IMR-90 (cell line): Measurements from ENCODE around the gene LMO2. TPM values are rescaled to one million over a fixed set of nuclear protein-coding genes. Genes with fewer than 3 reads are reported as not detected.

Experiments used
- ATAC-seq: fragments of 200-7000 bp; cut with Tn5 transposase; 2 replicates; pipeline ENCODE4 v1.9.1; 2020; ENCODE audit warnings: low read depth, mild to moderate bottlenecking, moderate library complexity
- BruUV-seq: library from RNA; stranded (reverse); fragments of 400-500 nt; replicated peaks from 2 replicates; lab custom pipeline; 2021; lab: Mats Ljungman, UMichigan
- CTCF ChIA-PET: fragments of 300-600 bp; formaldehyde crosslinking; extraction: SDS; loops from one replicate; lab custom pipeline; 2021; ENCODE audit warnings: antibody characterized with exemption; lab: Yijun Ruan, JAX
- POLR2A ChIA-PET: fragments of 300-600 bp; sonication (Branson Sonifier 250); formaldehyde crosslinking; loops from one replicate; lab custom pipeline; 2022; ENCODE audit warnings: antibody characterized with exemption; ENCODE audit not compliant: unreplicated experiment; lab: Charles Lee
- DNase-seq: peaks from one replicate; pipeline ENCODE4 v3.0.0; 2013
- H2AFZ ChIP-seq: replicated peaks from 2 replicates; pipeline ENCODE3; 2013; ENCODE audit warnings: low read length, mild to moderate bottlenecking; ENCODE audit not compliant: poor library complexity
- H2AK5ac ChIP-seq: 2 replicates; pipeline ENCODE4 v1.6.1; 2013; ENCODE audit warnings: low read depth, low read length, inconsistent platforms
- H2AK9ac ChIP-seq: replicated peaks from 2 replicates; pipeline ENCODE3; 2013; ENCODE audit warnings: mild to moderate bottlenecking, low read depth, low read length, moderate library complexity; ENCODE audit not compliant: poor library complexity
- H2BK120ac ChIP-seq: 2 replicates; pipeline ENCODE4 v1.6.1; 2013; ENCODE audit warnings: low read depth, low read length, inconsistent platforms
- H2BK15ac ChIP-seq: 3 replicates; pipeline ENCODE4 v1.6.1; 2013; ENCODE audit warnings: low read depth, low read length, inconsistent platforms
- H2BK20ac ChIP-seq: 2 replicates; pipeline ENCODE4 v1.6.1; 2013; ENCODE audit warnings: low read depth, mild to moderate bottlenecking, inconsistent platforms, low read length, moderate library complexity
- H2BK5ac ChIP-seq: 2 replicates; pipeline ENCODE4 v1.6.1; 2013; ENCODE audit warnings: mild to moderate bottlenecking, low read depth, low read length, inconsistent platforms; ENCODE audit not compliant: poor library complexity, severe bottlenecking
- H3K14ac ChIP-seq: replicated peaks from 2 replicates; pipeline ENCODE4 v1.6.1; 2013; ENCODE audit warnings: low read depth, low read length, inconsistent platforms
- H3K18ac ChIP-seq: 2 replicates; pipeline ENCODE4 v1.6.1; 2013; ENCODE audit warnings: low read depth, low read length, control low read depth
- H3K23ac ChIP-seq: 2 replicates; pipeline ENCODE4 v1.6.1; 2013; ENCODE audit warnings: low read depth, low read length, inconsistent platforms
- H3K27ac ChIP-seq: 2 replicates; pipeline ENCODE4 v1.5.1; 2013; ENCODE audit warnings: mild to moderate bottlenecking, control low read depth, low read length; ENCODE audit not compliant: insufficient read depth
- H3K27me3 ChIP-seq: 2 replicates; pipeline ENCODE4 v1.6.1; 2013; ENCODE audit warnings: low read length; ENCODE audit not compliant: control insufficient read depth, insufficient read depth
- H3K36me3 ChIP-seq: 2 replicates; pipeline ENCODE4 v1.6.1; 2013; ENCODE audit warnings: low read length, mixed read lengths; ENCODE audit not compliant: control insufficient read depth, insufficient read depth
- H3K4ac ChIP-seq: 2 replicates; pipeline ENCODE4 v1.6.1; 2013; ENCODE audit warnings: low read depth, low read length, inconsistent platforms
- H3K4me1 ChIP-seq: 2 replicates; pipeline ENCODE4 v1.6.1; 2013; ENCODE audit warnings: low read length, mixed read lengths; ENCODE audit not compliant: control insufficient read depth, insufficient read depth
- H3K4me2 ChIP-seq: 2 replicates; pipeline ENCODE4 v1.6.1; 2013; ENCODE audit warnings: low read depth, mild to moderate bottlenecking, control low read depth, low read length, moderate library complexity
- H3K4me3 ChIP-seq: 2 replicates; pipeline ENCODE4 v1.5.1; 2013; ENCODE audit warnings: low read depth, mild to moderate bottlenecking, control low read depth, low read length, moderate library complexity; ENCODE audit not compliant: insufficient read depth
- H3K56ac ChIP-seq: 2 replicates; pipeline ENCODE4 v1.6.1; 2013; ENCODE audit warnings: low read length, inconsistent platforms; ENCODE audit not compliant: insufficient read depth; ENCODE audit errors: extremely low read depth
- H3K79me1 ChIP-seq, 2 experiments: 2 replicates each; pipeline ENCODE4 v1.6.1; 2013; ENCODE audit warnings: low read length in 2 of 2, inconsistent platforms in 1 of 2, low read depth in 1 of 2
- H3K9ac ChIP-seq: 2 replicates; pipeline ENCODE4 v1.6.1; 2013; ENCODE audit warnings: low read depth, low read length, control low read depth
- H3K9me1 ChIP-seq: 2 replicates; pipeline ENCODE4 v1.6.1; 2013; ENCODE audit warnings: low read length, inconsistent platforms; ENCODE audit not compliant: insufficient read depth
- H3K9me3 ChIP-seq: 2 replicates; pipeline ENCODE4 v1.6.1; 2013; ENCODE audit warnings: low read length; ENCODE audit not compliant: control insufficient read depth, insufficient read depth
- H4K20me1 ChIP-seq: 2 replicates; pipeline ENCODE4 v1.6.1; 2013; ENCODE audit warnings: low read length, inconsistent platforms; ENCODE audit not compliant: insufficient read depth
- H4K5ac ChIP-seq: 2 replicates; pipeline ENCODE4 v1.6.1; 2013; ENCODE audit warnings: mild to moderate bottlenecking, low read depth, low read length, control low read depth
- H4K8ac ChIP-seq, 2 experiments: 2 replicates each; pipeline ENCODE4 v1.6.1; 2013; ENCODE audit warnings: low read depth in 2 of 2, low read length in 2 of 2, control low read depth in 1 of 2, inconsistent platforms in 1 of 2
- H4K91ac ChIP-seq: 2 replicates; pipeline ENCODE4 v1.6.1; 2013; ENCODE audit warnings: low read depth, low read length, inconsistent platforms; ENCODE audit not compliant: insufficient read depth
- BHLHE40 ChIP-seq: fragments of 150-350 bp; IDR thresholded peaks from 2 replicates; pipeline ENCODE4 v1.6.1; 2016; ENCODE audit warnings: mild to moderate bottlenecking, low read depth, low read length
- CEBPB ChIP-seq: IDR thresholded peaks from 2 replicates; pipeline ENCODE4 v1.6.1; 2012; ENCODE audit warnings: low read depth, low read length, improper control_type of control experiment
- CHD1 ChIP-seq: IDR thresholded peaks from 2 replicates; pipeline ENCODE4 v1.6.1; 2012; ENCODE audit warnings: low read depth, low read length, improper control_type of control experiment
- CTCF ChIP-seq: conservative IDR thresholded peaks from 2 replicates; pipeline ENCODE4 v1.5.1; 2012; ENCODE audit warnings: mild to moderate bottlenecking, low read depth, low read length, improper control_type of control experiment
- ELK1 ChIP-seq: fragments of 150-350 bp; IDR thresholded peaks from 2 replicates; pipeline ENCODE4 v1.6.1; 2016; ENCODE audit warnings: low read depth, mild to moderate bottlenecking, low read length, moderate library complexity, borderline replicate concordance
- FOS ChIP-seq: fragments of 150-350 bp; IDR thresholded peaks from 2 replicates; pipeline ENCODE4 v1.6.1; 2016; ENCODE audit warnings: low read depth, low read length
- MAFK ChIP-seq: IDR thresholded peaks from 2 replicates; pipeline ENCODE4 v1.6.1; 2012; ENCODE audit warnings: low read depth, low read length, improper control_type of control experiment
- MAZ ChIP-seq: IDR thresholded peaks from 2 replicates; pipeline ENCODE4 v1.6.1; 2012; ENCODE audit warnings: low read depth, mild to moderate bottlenecking, low read length, improper control_type of control experiment, moderate library complexity, borderline replicate concordance
- MXI1 ChIP-seq: IDR thresholded peaks from 2 replicates; pipeline ENCODE4 v1.6.1; 2012; ENCODE audit warnings: low read depth, mild to moderate bottlenecking, low read length, moderate library complexity, borderline replicate concordance
- NFE2L2 ChIP-seq: fragments of 150-350 bp; IDR thresholded peaks from 2 replicates; pipeline ENCODE4 v1.6.1; 2016; ENCODE audit warnings: low read depth, mild to moderate bottlenecking, low read length
- POLR2A ChIP-seq: IDR thresholded peaks from 2 replicates; pipeline ENCODE4 v1.6.1; 2012; ENCODE audit warnings: mild to moderate bottlenecking, low read depth, low read length
- RAD21 ChIP-seq: IDR thresholded peaks from 2 replicates; pipeline ENCODE4 v1.6.1; 2012; ENCODE audit warnings: low read length, improper control_type of control experiment
- RCOR1 ChIP-seq: IDR thresholded peaks from 2 replicates; pipeline ENCODE4 v1.6.1; 2012; ENCODE audit warnings: mild to moderate bottlenecking, low read length, improper control_type of control experiment; ENCODE audit not compliant: insufficient replicate concordance
- RFX5 ChIP-seq: IDR thresholded peaks from 2 replicates; pipeline ENCODE4 v1.8.0; 2012; ENCODE audit warnings: low read depth, mild to moderate bottlenecking, low read length, moderate library complexity
- SMC3 ChIP-seq: fragments of 150-350 bp; IDR thresholded peaks from 2 replicates; pipeline ENCODE4 v1.6.1; 2016; ENCODE audit warnings: low read depth, mild to moderate bottlenecking, antibody characterized with exemption, low read length, moderate library complexity
- USF2 ChIP-seq: fragments of 150-350 bp; IDR thresholded peaks from 2 replicates; pipeline ENCODE4 v1.6.1; 2017; ENCODE audit warnings: mild to moderate bottlenecking, antibody characterized with exemption, low read length, low read depth
- WGBS, 2 experiments: methylation state at CpG; one replicate each; pipeline versions ENCODE4 v1.1.5 to v1.1.7; 2013; ENCODE audit warnings: missing lambda C conversion rate in 2 of 2; ENCODE audit not compliant: insufficient read length in 1 of 2; ENCODE audit errors: extremely low coverage in 2 of 2; 5-methylcytosine and 5-hydroxymethylcytosine counted together
- dilution Hi-C: fragments of 300-500 bp; cut with HindIII; formaldehyde crosslinking; loops from one replicate; pipeline ENCODE4 v1.14.3; 2018; ENCODE audit warnings: low sequenced_read_pairs; ENCODE audit not compliant: unreplicated experiment
- in situ Hi-C: fragments of 300-500 bp; cut with MboI; formaldehyde crosslinking; loops from 3 replicates; pipeline ENCODE4 v1.14.3; 2019; ENCODE audit warnings: low sequenced_read_pairs, inconsistent platforms, mixed read lengths
- intact Hi-C: fragments of 100-400 bp; cut with micrococcal nuclease; formaldehyde crosslinking; loops from 2 replicates; pipeline ENCODE4 v1.10.0; 2022
- polyA plus RNA-seq, 3 experiments: library from polyadenylated mRNA; depleted of rRNA; stranded (reverse); fragments of >200 nt; gene quantifications; 2 replicates each; pipeline ENCODE4 v1.2.3, GENCODE V29; 2012; ENCODE audit warnings: low replicate concordance in 1 of 3
- total RNA-seq: library from RNA; depleted of rRNA; stranded (reverse); fragments of >200 nt; gene quantifications from 2 replicates; pipeline ENCODE4 v1.2.3, GENCODE V29; 2012

LMO2 gene
- total and polyA plus RNA-seq, 2 of the 4 experiments (the other 2 are of a cell fraction), result not detected

GRCh38 chr11:33894398-33894746 lies 2.5 kb upstream of the LMO2 start:
- TF ChIP-seq ELK1 (no peak), CEBPB (no peak), NFE2L2 (no peak), MAZ (no peak), MAFK (no peak), BHLHE40 (no peak), CTCF (no peak), USF2 (no peak), SMC3 (no peak), MXI1 (no peak), RAD21 (no peak), POLR2A (no peak), RCOR1 (no peak), FOS (no peak), RFX5 (no peak), CHD1 (no peak)
- intact Hi-C loops, result no loop called here

More at GRCh38 chr11:33894398-33894746, 2.5 kb upstream of the LMO2 start:
- BruUV-seq, result no TSS peak
- Histone ChIP-seq H3K27ac (no peak overlapping the region), H3K4me1 (no peaks in the 10 kb centered on the region), H3K18ac (no peak overlapping the region), H3K23ac (no peak overlapping the region), H3K4ac (no peak overlapping the region), H3K9me1 (peaks cover 4% of the 10 kb centered on the region; the same call in 1 of the 2 replicates), H2AFZ (no peak overlapping the region), H3K14ac (no peak overlapping the region), H3K4me2 (no peak overlapping the region), H2AK9ac (no peak overlapping the region), H4K5ac (no peak overlapping the region), H4K91ac (no peak overlapping the region), H3K36me3 (no peaks in the 10 kb centered on the region), H2AK5ac (no peak overlapping the region), H2BK20ac (no peak overlapping the region), H3K27me3 (peaks cover 26% of the 10 kb centered on the region), H3K4me3 (no peak overlapping the region), H2BK5ac (no peak overlapping the region), H2BK15ac (no peak overlapping the region), H3K79me1 (no peaks in the 10 kb centered on the region), H3K9me3 (no peaks in the 10 kb centered on the region), H3K9ac (no peak overlapping the region), H2BK120ac (no peak overlapping the region), H4K20me1 (no peaks in the 10 kb centered on the region), H4K8ac (no peak overlapping the region), H3K56ac (no peak overlapping the region)
- CTCF ChIA-PET, result no interaction called here
- WGBS, 2 experiments, result no CpG with 5 or more reads among the region's 4 CpGs
- DNase-seq, result no peak
- in situ Hi-C loops, result no loop called here
- dilution Hi-C loops, result no loop called here
- ATAC-seq, result no peak
- POLR2A ChIA-PET, result no interaction called here
